Measurements from ENCODE around the gene IFI27L1. TPM values are rescaled to one million over a fixed set of nuclear protein-coding genes. Genes with fewer than 3 reads are reported as not detected.

IFI27L1 gene
- total RNA-seq, 3 donors from 2014 or later (not counting 1 experiment from before 2014, with no cell fraction given), result 10.1 to 15.1 (median 12.1) TPM

- no peak overlapping the region for H3K27ac ChIP-seq (ENCODE audit: low read length)
Measured at GRCh38 chr14:94115058-94115591, 34.0 kb downstream of the IFI27L1 start.

DNA sequence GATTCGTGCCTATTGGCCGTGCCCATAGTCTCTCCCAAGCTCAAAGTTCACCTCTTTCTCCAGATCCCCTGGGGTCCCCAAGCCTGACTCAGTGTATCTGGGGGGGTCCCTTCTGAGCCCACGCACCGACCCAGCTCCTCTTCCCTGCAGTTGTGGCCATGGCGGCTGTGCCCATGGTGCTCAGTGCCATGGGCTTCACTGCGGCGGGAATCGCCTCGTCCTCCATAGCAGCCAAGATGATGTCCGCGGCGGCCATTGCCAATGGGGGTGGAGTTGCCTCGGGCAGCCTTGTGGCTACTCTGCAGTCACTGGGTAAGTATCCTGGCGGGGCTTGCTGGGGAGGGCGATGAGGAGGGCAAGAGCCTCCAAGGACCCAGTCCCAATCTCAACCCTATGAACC lies 34.5 kb downstream of the IFI27L1 start:
- DNase-seq (no peak), ATAC-seq (no peak)
- H3K9me3 Mint-ChIP-seq, result no peaks in the 10 kb centered on the region
- peaks cover 0 to 10% of the 10 kb centered on the region in 2 donors for H3K4me1 Mint-ChIP-seq
- no peaks in the 10 kb centered on the region for H3K36me3 Mint-ChIP-seq
- peaks cover 3% of the 10 kb centered on the region for H3K4me1 ChIP-seq (ENCODE audit: control insufficient read depth, insufficient read depth, low read length)
- no peak overlapping the region for H3K4me3 ChIP-seq (ENCODE audit: low read length)
- WGBS (ENCODE audit: insufficient coverage), result 90% methylated on average over 9 of the region's 15 CpGs
- peaks cover 8% of the 10 kb centered on the region for H3K9me3 ChIP-seq (ENCODE audit: control insufficient read depth, insufficient read depth, low read length)
- no peak overlapping the region for H3K4me3 Mint-ChIP-seq
- H3K27me3 ChIP-seq (ENCODE audit: control insufficient read depth, insufficient read depth, low read length), result no peaks in the 10 kb centered on the region
- H3K36me3 ChIP-seq (ENCODE audit: control insufficient read depth, insufficient read depth, low read length), result no peaks in the 10 kb centered on the region
- H3K27me3 Mint-ChIP-seq (ENCODE audit: low read depth in 2 of 2), result peaks cover 30 to 43% of the 10 kb centered on the region in 2 donors
- H3K27ac ChIP-seq (ENCODE audit: low read length), result no peak overlapping the region
- TF ChIP-seq CTCF (IDR thresholded peaks at IDR 0.05), result no peak
- H3K27ac Mint-ChIP-seq, result no peak overlapping the region
- intact Hi-C loops (cut with micrococcal nuclease), result no loop called here

More at GRCh38 chr14:94115058-94115591, 34.0 kb downstream of the IFI27L1 start:
- Histone ChIP-seq H3K4me3 (ENCODE audit: low read length) (no peak overlapping the region), H3K9me3 (ENCODE audit: control insufficient read depth, insufficient read depth, low read length) (peaks cover 6% of the 10 kb centered on the region), H3K4me1 (ENCODE audit: control insufficient read depth, insufficient read depth, low read length) (peaks cover 3% of the 10 kb centered on the region), H3K27me3 (ENCODE audit: control insufficient read depth, insufficient read depth, low read length) (no peaks in the 10 kb centered on the region), H3K36me3 (ENCODE audit: control insufficient read depth, insufficient read depth, low read length) (no peaks in the 10 kb centered on the region)
- WGBS (ENCODE audit: insufficient coverage), result 41% methylated on average over 4 of the region's 4 CpGs
- H3K36me3 Mint-ChIP-seq, result no peaks in the 10 kb centered on the region
- no peak for TF ChIP-seq CTCF (IDR thresholded peaks at IDR 0.05)
- peaks cover 30 to 43% of the 10 kb centered on the region in 2 donors for H3K27me3 Mint-ChIP-seq (ENCODE audit: low read depth in 2 of 2)
- peaks cover 0 to 10% of the 10 kb centered on the region in 2 donors for H3K4me1 Mint-ChIP-seq
- intact Hi-C loops (cut with micrococcal nuclease), result no loop called here
- H3K4me3 Mint-ChIP-seq, result no peak overlapping the region
- ATAC-seq (no peak), DNase-seq (no peak)
- no peaks in the 10 kb centered on the region for H3K9me3 Mint-ChIP-seq
- H3K27ac Mint-ChIP-seq, result no peak overlapping the region

- Histone ChIP-seq H3K9me3 (ENCODE audit: control insufficient read depth, insufficient read depth, low read length) (peaks cover 10% of the 10 kb centered on the region), H3K4me1 (ENCODE audit: control insufficient read depth, insufficient read depth, low read length) (peaks cover 3% of the 10 kb centered on the region), H3K4me3 (ENCODE audit: low read length) (no peak overlapping the region), H3K27ac (ENCODE audit: low read length) (no peak overlapping the region), H3K27me3 (ENCODE audit: control insufficient read depth, insufficient read depth, low read length) (no peaks in the 10 kb centered on the region), H3K36me3 (ENCODE audit: control insufficient read depth, insufficient read depth, low read length) (no peaks in the 10 kb centered on the region)
- no peak for TF ChIP-seq CTCF (IDR thresholded peaks at IDR 0.05)
- H3K4me1 Mint-ChIP-seq, result peaks cover 0 to 10% of the 10 kb centered on the region in 2 donors
- no peak overlapping the region for H3K4me3 Mint-ChIP-seq
- H3K27me3 Mint-ChIP-seq (ENCODE audit: low read depth in 2 of 2), result peaks cover 33 to 53% of the 10 kb centered on the region in 2 donors
- H3K27ac Mint-ChIP-seq, result no peak overlapping the region
- no peaks in the 10 kb centered on the region for H3K9me3 Mint-ChIP-seq
- ATAC-seq (no peak), DNase-seq (no peak)
- H3K36me3 Mint-ChIP-seq, result no peaks in the 10 kb centered on the region
- intact Hi-C loops (cut with micrococcal nuclease), result no loop called here
- WGBS (ENCODE audit: insufficient coverage), result 84% methylated on average over 9 of the region's 10 CpGs
Measured at GRCh38 chr14:94116701-94117100, 35.6 kb downstream of the IFI27L1 start.

DNA sequence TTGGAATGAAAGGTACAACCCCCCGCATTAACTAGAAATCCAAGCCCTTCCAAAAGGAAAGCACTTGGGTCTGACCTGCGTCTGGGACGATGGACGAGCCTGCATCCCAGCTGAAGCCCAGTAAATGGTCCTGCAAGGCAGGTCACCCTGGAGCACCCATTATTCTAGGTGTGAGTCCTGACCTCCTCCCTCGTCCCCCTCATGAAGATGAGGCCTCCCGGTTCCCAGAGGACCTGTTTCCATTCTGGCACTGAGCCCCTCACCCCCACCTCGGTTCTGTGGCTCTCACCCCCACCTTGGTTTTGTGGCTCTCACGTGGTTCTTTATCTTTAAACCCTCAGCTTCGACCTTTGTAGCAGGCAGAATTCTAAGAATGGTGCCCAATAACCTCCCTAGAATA lies 36.7 kb downstream of the IFI27L1 start:
- Mint-ChIP-seq H3K36me3 (no peaks in the 10 kb centered on the region), H3K4me1 (peaks cover 0 to 10% of the 10 kb centered on the region in 2 donors), H3K27me3 (ENCODE audit: low read depth in 2 of 2) (peaks cover 33 to 60% of the 10 kb centered on the region in 2 donors), H3K27ac (no peak overlapping the region), H3K4me3 (no peak overlapping the region), H3K9me3 (no peaks in the 10 kb centered on the region)
- DNase-seq (no peak), ATAC-seq (no peak)
- H3K36me3 ChIP-seq (ENCODE audit: control insufficient read depth, insufficient read depth, low read length), result no peaks in the 10 kb centered on the region
- no peak overlapping the region for H3K4me3 ChIP-seq (ENCODE audit: low read length)
- H3K27ac ChIP-seq (ENCODE audit: low read length), result no peak overlapping the region
- H3K27me3 ChIP-seq (ENCODE audit: control insufficient read depth, insufficient read depth, low read length), result no peaks in the 10 kb centered on the region
- peaks cover 10% of the 10 kb centered on the region for H3K9me3 ChIP-seq (ENCODE audit: control insufficient read depth, insufficient read depth, low read length)
- intact Hi-C loops (cut with micrococcal nuclease), result no loop called here
- no peak for TF ChIP-seq CTCF (IDR thresholded peaks at IDR 0.05)
- peaks cover 3% of the 10 kb centered on the region for H3K4me1 ChIP-seq (ENCODE audit: control insufficient read depth, insufficient read depth, low read length)
- 65% methylated on average over 9 of the region's 9 CpGs for WGBS (ENCODE audit: insufficient coverage)

Measured in natural killer cell (primary cell).